Measurements from ENCODE around the gene ABLIM2. TPM values are rescaled to one million over a fixed set of nuclear protein-coding genes. Genes with fewer than 3 reads are reported as not detected.

The ABLIM2 gene
- total and polyA plus RNA-seq, 2 of the 13 experiments (the other 11 are each of a cell fraction or from before 2014, with no cell fraction given), result 0.20 to 0.37 TPM

DNA sequence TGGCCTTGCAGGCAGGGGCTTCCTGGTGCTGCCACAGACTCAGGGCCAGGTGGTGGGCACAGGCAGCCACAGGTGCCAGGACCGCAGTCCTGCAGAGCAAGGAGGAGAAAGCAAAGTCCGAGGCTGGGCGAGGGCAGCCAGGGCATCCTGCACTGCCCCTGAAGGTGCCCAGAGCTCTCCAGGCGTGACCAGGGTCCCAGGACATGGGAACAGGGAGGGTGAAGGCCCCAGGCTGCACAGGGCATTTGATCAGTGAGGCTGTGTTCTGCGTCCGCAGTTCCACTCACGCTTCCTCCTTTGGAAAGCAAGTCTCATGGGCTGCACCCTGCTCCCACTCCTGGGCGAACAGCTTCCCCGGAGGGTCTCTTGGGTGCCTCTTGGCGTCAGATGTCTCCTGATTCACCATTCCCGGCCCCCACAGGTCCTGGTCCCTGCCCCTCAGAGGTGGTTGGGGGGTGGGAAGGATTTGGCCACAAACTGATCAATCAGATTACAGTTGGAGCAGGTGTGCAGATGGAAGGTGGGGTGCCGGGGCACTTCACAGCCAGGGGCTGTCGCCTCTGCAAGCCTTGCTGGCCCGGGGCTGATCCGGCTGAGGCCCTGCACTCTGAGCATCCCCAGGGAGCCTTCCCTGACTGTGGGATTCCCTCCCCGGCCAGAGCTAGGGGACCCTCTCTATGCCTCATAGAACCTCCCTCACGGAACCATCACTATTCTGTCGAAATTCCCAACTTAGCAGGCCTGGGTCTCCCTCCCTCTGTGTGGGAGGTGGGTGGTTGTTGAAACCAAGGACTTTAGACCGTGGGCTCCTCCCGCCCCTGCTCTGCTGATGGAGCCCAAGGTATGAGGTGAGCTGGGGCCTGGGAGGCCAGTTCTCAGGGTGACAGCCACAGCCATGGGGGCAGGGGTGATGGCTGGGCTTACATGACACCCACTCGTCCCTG lies 43.8 kb upstream of the ABLIM2 start (continued):
- TF ChIP-seq, protein P1, sequence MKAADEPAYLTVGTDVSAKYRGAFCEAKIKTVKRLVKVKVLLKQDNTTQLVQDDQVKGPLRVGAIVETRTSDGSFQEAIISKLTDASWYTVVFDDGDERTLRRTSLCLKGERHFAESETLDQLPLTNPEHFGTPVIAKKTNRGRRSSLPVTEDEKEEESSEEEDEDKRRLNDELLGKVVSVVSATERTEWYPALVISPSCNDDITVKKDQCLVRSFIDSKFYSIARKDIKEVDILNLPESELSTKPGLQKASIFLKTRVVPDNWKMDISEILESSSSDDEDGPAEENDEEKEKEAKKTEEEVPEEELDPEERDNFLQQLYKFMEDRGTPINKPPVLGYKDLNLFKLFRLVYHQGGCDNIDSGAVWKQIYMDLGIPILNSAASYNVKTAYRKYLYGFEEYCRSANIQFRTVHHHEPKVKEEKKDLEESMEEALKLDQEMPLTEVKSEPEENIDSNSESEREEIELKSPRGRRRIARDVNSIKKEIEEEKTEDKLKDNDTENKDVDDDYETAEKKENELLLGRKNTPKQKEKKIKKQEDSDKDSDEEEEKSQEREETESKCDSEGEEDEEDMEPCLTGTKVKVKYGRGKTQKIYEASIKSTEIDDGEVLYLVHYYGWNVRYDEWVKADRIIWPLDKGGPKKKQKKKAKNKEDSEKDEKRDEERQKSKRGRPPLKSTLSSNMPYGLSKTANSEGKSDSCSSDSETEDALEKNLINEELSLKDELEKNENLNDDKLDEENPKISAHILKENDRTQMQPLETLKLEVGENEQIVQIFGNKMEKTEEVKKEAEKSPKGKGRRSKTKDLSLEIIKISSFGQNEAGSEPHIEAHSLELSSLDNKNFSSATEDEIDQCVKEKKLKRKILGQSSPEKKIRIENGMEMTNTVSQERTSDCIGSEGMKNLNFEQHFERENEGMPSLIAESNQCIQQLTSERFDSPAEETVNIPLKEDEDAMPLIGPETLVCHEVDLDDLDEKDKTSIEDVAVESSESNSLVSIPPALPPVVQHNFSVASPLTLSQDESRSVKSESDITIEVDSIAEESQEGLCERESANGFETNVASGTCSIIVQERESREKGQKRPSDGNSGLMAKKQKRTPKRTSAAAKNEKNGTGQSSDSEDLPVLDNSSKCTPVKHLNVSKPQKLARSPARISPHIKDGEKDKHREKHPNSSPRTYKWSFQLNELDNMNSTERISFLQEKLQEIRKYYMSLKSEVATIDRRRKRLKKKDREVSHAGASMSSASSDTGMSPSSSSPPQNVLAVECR (CRISPR knock-in tag; IDR thresholded peaks at IDR 0.05; ENCODE audit: borderline replicate concordance), result peak; percentile 59; the same call in 1 of the 2 replicates
- TF ChIP-seq GLI4 (CRISPR knock-in tag; IDR thresholded peaks at IDR 0.05; ENCODE audit: borderline replicate concordance), result no peak
- peak; percentile 51; the same call in 1 of the 2 replicates for TF ChIP-seq RARA (CRISPR knock-in tag; IDR thresholded peaks at IDR 0.05)
- TF ChIP-seq ZNF350 (CRISPR knock-in tag; IDR thresholded peaks at IDR 0.05; ENCODE audit: borderline replicate concordance, low read depth), result no peak
- TF ChIP-seq ZNF558 (CRISPR knock-in tag; IDR thresholded peaks at IDR 0.05; ENCODE audit: borderline replicate concordance), result no peak
- TF ChIP-seq CAMTA2 (CRISPR knock-in tag; IDR thresholded peaks at IDR 0.05; ENCODE audit: borderline replicate concordance), result no peak
- TF ChIP-seq, protein P2, sequence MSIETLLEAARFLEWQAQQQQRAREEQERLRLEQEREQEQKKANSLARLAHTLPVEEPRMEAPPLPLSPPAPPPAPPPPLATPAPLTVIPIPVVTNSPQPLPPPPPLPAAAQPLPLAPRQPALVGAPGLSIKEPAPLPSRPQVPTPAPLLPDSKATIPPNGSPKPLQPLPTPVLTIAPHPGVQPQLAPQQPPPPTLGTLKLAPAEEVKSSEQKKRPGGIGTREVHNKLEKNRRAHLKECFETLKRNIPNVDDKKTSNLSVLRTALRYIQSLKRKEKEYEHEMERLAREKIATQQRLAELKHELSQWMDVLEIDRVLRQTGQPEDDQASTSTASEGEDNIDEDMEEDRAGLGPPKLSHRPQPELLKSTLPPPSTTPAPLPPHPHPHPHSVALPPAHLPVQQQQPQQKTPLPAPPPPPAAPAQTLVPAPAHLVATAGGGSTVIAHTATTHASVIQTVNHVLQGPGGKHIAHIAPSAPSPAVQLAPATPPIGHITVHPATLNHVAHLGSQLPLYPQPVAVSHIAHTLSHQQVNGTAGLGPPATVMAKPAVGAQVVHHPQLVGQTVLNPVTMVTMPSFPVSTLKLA (IDR thresholded peaks at IDR 0.05), result no peak
- no peak for TF ChIP-seq NR2F6 (IDR thresholded peaks at IDR 0.05)
- peak; percentile 51; the same call in 1 of the 2 replicates for TF ChIP-seq NR2F6 (CRISPR knock-in tag; IDR thresholded peaks at IDR 0.05)
- no peak for TF ChIP-seq ATRX (CRISPR knock-in tag; IDR thresholded peaks at IDR 0.05; ENCODE audit: borderline replicate concordance)
- peak; percentile 59 for TF ChIP-seq MED1 (CRISPR knock-in tag; IDR thresholded peaks at IDR 0.05)
- TF ChIP-seq GABPB1 (CRISPR knock-in tag; IDR thresholded peaks at IDR 0.05), result peak; percentile 27
- TF ChIP-seq, protein P3, sequence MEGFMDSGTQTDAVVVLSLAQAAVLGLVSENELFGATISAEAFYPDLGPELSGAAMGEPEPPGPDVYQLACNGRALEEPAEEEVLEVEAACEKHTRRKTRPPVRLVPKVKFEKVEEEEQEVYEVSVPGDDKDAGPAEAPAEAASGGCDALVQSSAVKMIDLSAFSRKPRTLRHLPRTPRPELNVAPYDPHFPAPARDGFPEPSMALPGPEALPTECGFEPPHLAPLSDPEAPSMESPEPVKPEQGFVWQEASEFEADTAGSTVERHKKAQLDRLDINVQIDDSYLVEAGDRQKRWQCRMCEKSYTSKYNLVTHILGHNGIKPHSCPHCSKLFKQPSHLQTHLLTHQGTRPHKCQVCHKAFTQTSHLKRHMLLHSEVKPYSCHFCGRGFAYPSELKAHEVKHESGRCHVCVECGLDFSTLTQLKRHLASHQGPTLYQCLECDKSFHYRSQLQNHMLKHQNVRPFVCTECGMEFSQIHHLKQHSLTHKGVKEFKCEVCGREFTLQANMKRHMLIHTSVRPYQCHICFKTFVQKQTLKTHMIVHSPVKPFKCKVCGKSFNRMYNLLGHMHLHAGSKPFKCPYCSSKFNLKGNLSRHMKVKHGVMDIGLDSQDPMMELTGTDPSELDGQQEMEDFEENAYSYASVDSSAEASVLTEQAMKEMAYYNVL (CRISPR knock-in tag; IDR thresholded peaks at IDR 0.05; ENCODE audit: borderline replicate concordance), result no peak
- peak; percentile 48; the same call in 1 of the 2 replicates for TF ChIP-seq IRX3 (CRISPR knock-in tag; IDR thresholded peaks at IDR 0.05; ENCODE audit: borderline replicate concordance, low read depth)
- TF ChIP-seq ZBTB7B (CRISPR knock-in tag; IDR thresholded peaks at IDR 0.05), result peak; percentile 88
- no peak for TF ChIP-seq ZNF615 (CRISPR knock-in tag; IDR thresholded peaks at IDR 0.05; ENCODE audit: borderline replicate concordance)
- peak; percentile 32; the same call in 1 of the 3 replicates for TF ChIP-seq MXI1 (IDR thresholded peaks at IDR 0.05; ENCODE audit: borderline replicate concordance, low read depth, low read length)
- peak; percentile 54; the same call in 1 of the 2 replicates for TF ChIP-seq SMYD3 (CRISPR knock-in tag; IDR thresholded peaks at IDR 0.05)
- no peak for TF ChIP-seq ZFAT (CRISPR knock-in tag; conservative IDR thresholded peaks at IDR 0.05)
- TF ChIP-seq ZNF468 (CRISPR knock-in tag; IDR thresholded peaks at IDR 0.05), result no peak
- TF ChIP-seq SNAPC2 (CRISPR knock-in tag; IDR thresholded peaks at IDR 0.05), result 0 out of 2 replicates have a peak, but pooled peaks have one; percentile 48
- no peak for TF ChIP-seq MED8 (CRISPR knock-in tag; IDR thresholded peaks at IDR 0.05; ENCODE audit: insufficient replicate concordance)

Measured in HepG2 (cell line).